HepG2 (cell line): ENCODE data around the gene NPHS1. TPM values are rescaled to one million over a fixed set of nuclear protein-coding genes. Genes with fewer than 3 reads are reported as not detected.

Source experiments
- ARID3A ChIP-seq: IDR thresholded peaks from 2 replicates; pipeline ENCODE4 v1.6.1; 2012; ENCODE audit warnings: low read depth, low read length, improper control_type of control experiment
- CEBPB ChIP-seq: IDR thresholded peaks from 2 replicates; pipeline ENCODE4 v1.6.1; 2011; ENCODE audit warnings: low read depth, low read length, improper control_type of control experiment, borderline replicate concordance
- E2F2 ChIP-seq: sonication (generic); formaldehyde crosslinking; IDR thresholded peaks from 2 replicates; pipeline ENCODE4 v1.4.0; 2020; ENCODE audit warnings: missing genetic modification reagents, borderline replicate concordance
- ETV5 ChIP-seq: IDR thresholded peaks from 2 replicates; pipeline ENCODE4 v1.6.1; 2018; ENCODE audit warnings: missing biosample characterization, missing genetic modification reagents, inconsistent platforms, borderline replicate concordance
- HBP1 ChIP-seq: IDR thresholded peaks from 2 replicates; pipeline ENCODE4 v1.6.1; 2016; ENCODE audit warnings: low read depth, control low read depth
- ISL2 ChIP-seq: sonication (generic); formaldehyde crosslinking; IDR thresholded peaks from 2 replicates; pipeline ENCODE4 v1.5.0; 2020; ENCODE audit warnings: missing genetic modification reagents
- RERE ChIP-seq: IDR thresholded peaks from 2 replicates; pipeline ENCODE4 v1.6.1; 2016; ENCODE audit warnings: low read depth, missing genetic modification reagents, missing compliant biosample characterization
- RFX3 ChIP-seq: IDR thresholded peaks from 2 replicates; pipeline ENCODE4 v1.6.1; 2016; ENCODE audit warnings: missing biosample characterization, missing genetic modification reagents
- ZBTB46 ChIP-seq: sonication (generic); formaldehyde crosslinking; IDR thresholded peaks from 2 replicates; pipeline ENCODE4 v1.4.0; 2020; ENCODE audit warnings: mild to moderate bottlenecking, missing genetic modification reagents, borderline replicate concordance
- ZNF430 ChIP-seq: sonication (generic); formaldehyde crosslinking; IDR thresholded peaks from 2 replicates; pipeline ENCODE4 v1.9.0; 2021; ENCODE audit warnings: mild to moderate bottlenecking, missing genetic modification reagents
- ZNF451 ChIP-seq: sonication (generic); formaldehyde crosslinking; IDR thresholded peaks from 2 replicates; pipeline ENCODE4 v1.5.0; 2020; ENCODE audit warnings: mild to moderate bottlenecking, missing genetic modification reagents
- ZNF746 ChIP-seq: sonication (generic); formaldehyde crosslinking; IDR thresholded peaks from 2 replicates; pipeline ENCODE4 v1.8.0; 2022; ENCODE audit warnings: mild to moderate bottlenecking, missing genetic modification reagents
- polyA plus RNA-seq, 8 experiments: library from polyadenylated mRNA; depleted of rRNA in 3 of 8; stranded (reverse) in 7 of 8; unstranded in 1 of 8; fragments of >200 nt; fragmentation: Illumina TruSeq in 4 of 8; extraction: Trizol in 4 of 8; gene quantifications; 2 replicates each; pipeline versions ENCODE4 v1.2.1 to v1.2.3, GENCODE V29; 2011 to 2016; ENCODE audit warnings: low read depth in 4 of 8, missing spikeins in 1 of 8, mixed read lengths in 1 of 8; ENCODE audit not compliant: insufficient read depth in 1 of 8
- total RNA-seq, 5 experiments: library from RNA; depleted of rRNA; stranded (reverse); fragments of >200 nt; fragmentation: Illumina TruSeq; extraction: Trizol; gene quantifications; 2 replicates each; pipeline ENCODE4 v1.2.3, GENCODE V29; 2016; ENCODE audit warnings: low read depth in 1 of 5

The NPHS1 gene
- total and polyA plus RNA-seq, 2 of the 13 experiments (the other 11 are each of a cell fraction or from before 2014, with no cell fraction given): not detected

- no peak for TF ChIP-seq ZBTB46 (CRISPR knock-in tag)
- TF ChIP-seq CEBPB: no peak
- TF ChIP-seq E2F2 (CRISPR knock-in tag): no peak
- peak; percentile 78 for TF ChIP-seq ZNF430 (CRISPR knock-in tag)
- TF ChIP-seq ISL2 (CRISPR knock-in tag): no peak
- no peak for TF ChIP-seq RERE
- TF ChIP-seq ZNF451 (CRISPR knock-in tag): no peak
- 0 out of 2 replicates have a peak, but pooled peaks have one; percentile 20 for TF ChIP-seq ETV5 (CRISPR knock-in tag)
- TF ChIP-seq HBP1 (CRISPR knock-in tag): no peak
- no peak for TF ChIP-seq ARID3A
- no peak for TF ChIP-seq RFX3
- no peak for TF ChIP-seq ZNF746 (CRISPR knock-in tag)
These were observed 54.6 kb downstream of the NPHS1 start (continued) for GRCh38 chr19:35797663-35798062.
